HG02981 (cell line): ENCODE results near the gene PGD.
"Not testable (repeated sequence)": the region's sequence is repeated elsewhere in the genome, so short reads cannot be mapped to it uniquely, and the experiment has no call there.

Experiments
- ATAC-seq: cut with Tn5 transposase; IDR thresholded peaks from one replicate; pipeline ENCODE4 v1.9.1; 2021; ENCODE audit warnings: mild to moderate bottlenecking, moderate library complexity; ENCODE audit not compliant: unreplicated experiment

Gene PGD

GRCh38 chr1:10433790-10434189 lies 34.9 kb downstream of the PGD start:
- no peak for ATAC-seq

GRCh38 chr1:10434590-10434989 lies 35.7 kb downstream of the PGD start:
- no peak for ATAC-seq

- ATAC-seq, result no peak
Measured at GRCh38 chr1:10437052-10437451, 38.2 kb downstream of the PGD start.

GRCh38 chr1:10438677-10439163 lies 39.9 kb downstream of the PGD start:
- no peak for ATAC-seq

GRCh38 chr1:10440305-10440704 lies 41.4 kb downstream of the PGD start:
- ATAC-seq, result no peak

GRCh38 chr1:10440794-10441193 lies 41.9 kb downstream of the PGD start:
- no peak for ATAC-seq

GRCh38 chr1:10444248-10444647 lies 45.4 kb downstream of the PGD start:
- no peak for ATAC-seq

GRCh38 chr1:10444795-10445397 lies 46.0 kb downstream of the PGD start:
- ATAC-seq, result no peak

- ATAC-seq, result no peak
Measured at GRCh38 chr1:10446790-10447422, 48.0 kb downstream of the PGD start.

- ATAC-seq, result no peak
Measured at GRCh38 chr1:10449751-10450150, 50.9 kb downstream of the PGD start, which contains the start of gene CORT. TSS of gene CORT (plus strand) at chr1:10450031. CDS start at chr1:10450224, 193 bp downstream.

- ATAC-seq, result no peak
Measured at GRCh38 chr1:10450156-10450814, 51.4 kb downstream of the PGD start.

GRCh38 chr1:10450836-10451235 lies 52.0 kb downstream of the PGD start:
- ATAC-seq, result no peak

- no peak for ATAC-seq
Measured at GRCh38 chr1:10451287-10451686, 52.4 kb downstream of the PGD start.

GRCh38 chr1:10456048-10456447 lies 57.2 kb downstream of the PGD start:
- ATAC-seq, result no peak

- ATAC-seq, result no peak
Measured at GRCh38 chr1:10456661-10457060, 57.8 kb downstream of the PGD start.

- not testable (repeated sequence) for ATAC-seq
Measured at GRCh38 chr1:10457462-10457861, 58.6 kb downstream of the PGD start.

- ATAC-seq, result no peak
Measured at GRCh38 chr1:10457875-10458274, 59.0 kb downstream of the PGD start.

GRCh38 chr1:10459184-10459583 lies 60.3 kb downstream of the PGD start:
- no peak for ATAC-seq

- ATAC-seq, result no peak
Measured at GRCh38 chr1:10467078-10467477, 68.2 kb downstream of the PGD start.

- no peak for ATAC-seq
Measured at GRCh38 chr1:10470043-10470442, 71.2 kb downstream of the PGD start.
